HepG2 (cell line): ENCODE data around the gene TNFAIP1. TPM values are rescaled to one million over a fixed set of nuclear protein-coding genes. Genes with fewer than 3 reads are reported as not detected.

ENCODE experiments used
- ATF1 ChIP-seq: IDR thresholded peaks from 2 replicates; pipeline ENCODE4 v1.6.1; 2016; ENCODE audit warnings: mild to moderate bottlenecking, control low read depth
- CHCHD3 ChIP-seq: sonication (generic); formaldehyde crosslinking; IDR thresholded peaks from 2 replicates; pipeline ENCODE4 v1.8.0; 2022; ENCODE audit warnings: mild to moderate bottlenecking, missing genetic modification reagents, moderate library complexity
- HOXA5 ChIP-seq: sonication (generic); formaldehyde crosslinking; IDR thresholded peaks from 2 replicates; pipeline ENCODE4 v1.4.0; 2020; ENCODE audit warnings: missing genetic modification reagents
- MAFG ChIP-seq: sonication (generic); formaldehyde crosslinking; IDR thresholded peaks from 2 replicates; pipeline ENCODE4 v1.5.1; 2020; ENCODE audit warnings: mild to moderate bottlenecking, missing genetic modification reagents
- MEIS1 ChIP-seq: sonication (generic); formaldehyde crosslinking; IDR thresholded peaks from 2 replicates; pipeline ENCODE4 v1.9.0; 2021; ENCODE audit warnings: mild to moderate bottlenecking, missing genetic modification reagents, moderate library complexity, borderline replicate concordance
- NR2F2 ChIP-seq: IDR thresholded peaks from 2 replicates; pipeline ENCODE4 v1.6.1; 2012; ENCODE audit warnings: low read depth, inconsistent platforms, borderline replicate concordance
- SCMH1 ChIP-seq: sonication (generic); formaldehyde crosslinking; IDR thresholded peaks from 2 replicates; pipeline ENCODE4 v1.9.0; 2021; ENCODE audit warnings: missing genetic modification reagents, mild to moderate bottlenecking, borderline replicate concordance
- SIX1 ChIP-seq: sonication (generic); formaldehyde crosslinking; IDR thresholded peaks from 2 replicates; pipeline ENCODE4 v1.4.0; 2020; ENCODE audit warnings: missing genetic modification reagents, borderline replicate concordance
- ZC3H4 ChIP-seq: sonication (generic); formaldehyde crosslinking; IDR thresholded peaks from 2 replicates; pipeline ENCODE4 v1.4.0; 2020; ENCODE audit warnings: missing genetic modification reagents, borderline replicate concordance
- ZNF460 ChIP-seq: sonication (generic); formaldehyde crosslinking; IDR thresholded peaks from 2 replicates; pipeline ENCODE4 v1.5.1; 2020; ENCODE audit warnings: missing genetic modification reagents, mild to moderate bottlenecking, borderline replicate concordance
- ZNF713 ChIP-seq: sonication (generic); formaldehyde crosslinking; IDR thresholded peaks from 2 replicates; pipeline ENCODE4 v1.4.0; 2020; ENCODE audit warnings: mild to moderate bottlenecking, missing genetic modification reagents
- polyA plus RNA-seq, 8 experiments: library from polyadenylated mRNA; depleted of rRNA in 3 of 8; stranded (reverse) in 7 of 8; unstranded in 1 of 8; fragments of >200 nt; fragmentation: Illumina TruSeq in 4 of 8; extraction: Trizol in 4 of 8; gene quantifications; 2 replicates each; pipeline versions ENCODE4 v1.2.1 to v1.2.3, GENCODE V29; 2011 to 2016; ENCODE audit warnings: low read depth in 4 of 8, missing spikeins in 1 of 8, mixed read lengths in 1 of 8; ENCODE audit not compliant: insufficient read depth in 1 of 8
- total RNA-seq, 5 experiments: library from RNA; depleted of rRNA; stranded (reverse); fragments of >200 nt; fragmentation: Illumina TruSeq; extraction: Trizol; gene quantifications; 2 replicates each; pipeline ENCODE4 v1.2.3, GENCODE V29; 2016; ENCODE audit warnings: low read depth in 1 of 5
- TF ChIP-seq, protein P1 (sequence below): sonication (generic); formaldehyde crosslinking; IDR thresholded peaks from 2 replicates; pipeline ENCODE4 v1.9.0; 2021; ENCODE audit warnings: missing genetic modification reagents, borderline replicate concordance
- TF ChIP-seq, protein P2 (sequence below), 2 experiments: fragments of 450-650 bp in 1 of 2; sonication (generic) in 1 of 2; formaldehyde crosslinking in 1 of 2; IDR thresholded peaks; 2 replicates each; pipeline versions ENCODE4 v1.6.1 to v1.8.0; 2016 to 2022; ENCODE audit warnings: antibody characterized with exemption in 1 of 2, mild to moderate bottlenecking in 1 of 2, missing genetic modification reagents in 1 of 2

Gene TNFAIP1
- total and polyA plus RNA-seq, 2 of the 13 experiments (the other 11 are each of a cell fraction or from before 2014, with no cell fraction given), result 17.5 to 40.6 TPM

DNA sequence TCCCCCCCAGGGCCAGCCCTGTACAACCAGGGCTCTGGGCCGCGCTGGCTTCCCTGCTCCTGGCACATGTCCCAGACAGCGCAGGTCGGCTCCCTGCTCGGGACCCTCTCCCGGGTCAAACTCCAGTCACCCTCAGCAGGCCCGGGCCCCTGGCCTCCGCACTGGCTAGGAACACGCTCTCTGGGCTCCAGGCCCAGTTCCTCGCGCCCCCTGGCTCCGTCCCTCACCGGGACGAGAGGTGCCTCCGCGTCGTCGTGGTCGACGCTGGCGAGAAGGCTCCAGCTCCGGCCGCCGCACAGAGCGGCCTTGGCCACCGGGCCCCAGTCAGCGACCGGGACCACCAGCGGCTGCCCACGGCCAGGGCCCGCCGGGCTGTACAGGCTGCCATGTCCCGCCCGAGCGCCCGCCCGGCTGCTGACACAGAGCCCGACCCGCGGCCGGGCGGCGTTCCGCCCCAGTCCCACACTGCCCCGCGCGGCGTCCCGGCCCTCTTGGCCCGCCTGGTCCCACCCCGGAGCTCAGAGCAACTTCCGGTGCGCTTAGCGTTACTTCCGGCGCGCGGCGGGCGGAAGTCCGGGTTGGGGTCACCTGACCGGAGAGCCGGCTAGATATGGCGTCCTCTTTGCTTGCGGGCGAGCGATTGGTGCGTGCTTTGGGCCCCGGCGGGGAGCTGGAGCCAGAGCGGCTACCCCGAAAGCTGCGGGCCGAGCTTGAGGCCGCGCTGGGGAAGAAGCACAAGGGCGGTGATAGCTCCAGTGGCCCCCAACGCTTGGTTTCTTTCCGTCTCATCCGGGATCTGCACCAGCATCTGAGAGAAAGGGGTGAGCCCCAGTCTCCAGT lies 21.7 kb downstream of the TNFAIP1 start, which contains the start of gene POLDIP2 (continued):
- TF ChIP-seq, protein P1, sequence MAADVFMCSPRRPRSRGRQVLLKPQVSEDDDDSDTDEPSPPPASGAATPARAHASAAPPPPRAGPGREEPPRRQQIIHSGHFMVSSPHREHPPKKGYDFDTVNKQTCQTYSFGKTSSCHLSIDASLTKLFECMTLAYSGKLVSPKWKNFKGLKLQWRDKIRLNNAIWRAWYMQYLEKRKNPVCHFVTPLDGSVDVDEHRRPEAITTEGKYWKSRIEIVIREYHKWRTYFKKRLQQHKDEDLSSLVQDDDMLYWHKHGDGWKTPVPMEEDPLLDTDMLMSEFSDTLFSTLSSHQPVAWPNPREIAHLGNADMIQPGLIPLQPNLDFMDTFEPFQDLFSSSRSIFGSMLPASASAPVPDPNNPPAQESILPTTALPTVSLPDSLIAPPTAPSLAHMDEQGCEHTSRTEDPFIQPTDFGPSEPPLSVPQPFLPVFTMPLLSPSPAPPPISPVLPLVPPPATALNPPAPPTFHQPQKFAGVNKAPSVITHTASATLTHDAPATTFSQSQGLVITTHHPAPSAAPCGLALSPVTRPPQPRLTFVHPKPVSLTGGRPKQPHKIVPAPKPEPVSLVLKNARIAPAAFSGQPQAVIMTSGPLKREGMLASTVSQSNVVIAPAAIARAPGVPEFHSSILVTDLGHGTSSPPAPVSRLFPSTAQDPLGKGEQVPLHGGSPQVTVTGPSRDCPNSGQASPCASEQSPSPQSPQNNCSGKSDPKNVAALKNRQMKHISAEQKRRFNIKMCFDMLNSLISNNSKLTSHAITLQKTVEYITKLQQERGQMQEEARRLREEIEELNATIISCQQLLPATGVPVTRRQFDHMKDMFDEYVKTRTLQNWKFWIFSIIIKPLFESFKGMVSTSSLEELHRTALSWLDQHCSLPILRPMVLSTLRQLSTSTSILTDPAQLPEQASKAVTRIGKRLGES (CRISPR knock-in tag), result no peak
- peak; percentile 50; the same call in 1 of the 2 replicates for TF ChIP-seq CHCHD3 (CRISPR knock-in tag)
- no peak for TF ChIP-seq ZC3H4 (CRISPR knock-in tag)
- peak; percentile 37; the same call in 1 of the 2 replicates for TF ChIP-seq NR2F2
- no peak for TF ChIP-seq MAFG
- no peak for TF ChIP-seq SCMH1 (CRISPR knock-in tag)
- no peak for TF ChIP-seq MEIS1 (CRISPR knock-in tag)
- no peak for TF ChIP-seq ZNF713
- TF ChIP-seq ATF1 (CRISPR knock-in tag), result peak; percentile 75
- peak; percentile 87; the same call in 1 of the 2 replicates for TF ChIP-seq HOXA5
- no peak for TF ChIP-seq SIX1 (CRISPR knock-in tag)
- TF ChIP-seq, protein P2, sequence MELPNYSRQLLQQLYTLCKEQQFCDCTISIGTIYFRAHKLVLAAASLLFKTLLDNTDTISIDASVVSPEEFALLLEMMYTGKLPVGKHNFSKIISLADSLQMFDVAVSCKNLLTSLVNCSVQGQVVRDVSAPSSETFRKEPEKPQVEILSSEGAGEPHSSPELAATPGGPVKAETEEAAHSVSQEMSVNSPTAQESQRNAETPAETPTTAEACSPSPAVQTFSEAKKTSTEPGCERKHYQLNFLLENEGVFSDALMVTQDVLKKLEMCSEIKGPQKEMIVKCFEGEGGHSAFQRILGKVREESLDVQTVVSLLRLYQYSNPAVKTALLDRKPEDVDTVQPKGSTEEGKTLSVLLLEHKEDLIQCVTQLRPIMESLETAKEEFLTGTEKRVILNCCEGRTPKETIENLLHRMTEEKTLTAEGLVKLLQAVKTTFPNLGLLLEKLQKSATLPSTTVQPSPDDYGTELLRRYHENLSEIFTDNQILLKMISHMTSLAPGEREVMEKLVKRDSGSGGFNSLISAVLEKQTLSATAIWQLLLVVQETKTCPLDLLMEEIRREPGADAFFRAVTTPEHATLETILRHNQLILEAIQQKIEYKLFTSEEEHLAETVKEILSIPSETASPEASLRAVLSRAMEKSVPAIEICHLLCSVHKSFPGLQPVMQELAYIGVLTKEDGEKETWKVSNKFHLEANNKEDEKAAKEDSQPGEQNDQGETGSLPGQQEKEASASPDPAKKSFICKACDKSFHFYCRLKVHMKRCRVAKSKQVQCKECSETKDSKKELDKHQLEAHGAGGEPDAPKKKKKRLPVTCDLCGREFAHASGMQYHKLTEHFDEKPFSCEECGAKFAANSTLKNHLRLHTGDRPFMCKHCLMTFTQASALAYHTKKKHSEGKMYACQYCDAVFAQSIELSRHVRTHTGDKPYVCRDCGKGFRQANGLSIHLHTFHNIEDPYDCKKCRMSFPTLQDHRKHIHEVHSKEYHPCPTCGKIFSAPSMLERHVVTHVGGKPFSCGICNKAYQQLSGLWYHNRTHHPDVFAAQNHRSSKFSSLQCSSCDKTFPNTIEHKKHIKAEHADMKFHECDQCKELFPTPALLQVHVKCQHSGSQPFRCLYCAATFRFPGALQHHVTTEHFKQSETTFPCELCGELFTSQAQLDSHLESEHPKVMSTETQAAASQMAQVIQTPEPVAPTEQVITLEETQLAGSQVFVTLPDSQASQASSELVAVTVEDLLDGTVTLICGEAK (IDR thresholded peaks at IDR 0.05), result peak; percentile 97
- TF ChIP-seq, protein P2 (CRISPR knock-in tag; IDR thresholded peaks at IDR 0.05), result peak; percentile 68
- no peak for TF ChIP-seq ZNF460 (CRISPR knock-in tag)
